ENCODE results near the gene UPK2. TPM values are rescaled to one million over a fixed set of nuclear protein-coding genes. Genes with fewer than 3 reads are reported as not detected.

Gene UPK2
- polyA plus RNA-seq, 1 of the 3 experiments (the other 2 are of a cell fraction) = 0.15 TPM

GRCh38 chr11:118998388-118998717 is 42.3 kb downstream of the UPK2 start:
- Histone ChIP-seq H2AFZ (ENCODE audit: low read depth) (peak overlapping the region; percentile 99; the same call in 1 of the 2 replicates), H3K4me3 (ENCODE audit: low read depth in 2 of 2, low read length in 1 of 2) (peak overlapping the region; percentile 77 to 97), H4K20me1 (ENCODE audit: insufficient read depth) (no peaks in the 10 kb centered on the region), H3K27ac (ENCODE audit: low read depth in 2 of 2, low read length in 1 of 2) (peak overlapping the region; percentile 53 to 69), H3K9me2 (no peaks in the 10 kb centered on the region), H3F3A (replicated peaks; ENCODE audit: insufficient read depth) (peaks cover 23% of the 10 kb centered on the region), H3K9me3 (no peaks in the 10 kb centered on the region), H3K27me3 (ENCODE audit: insufficient read depth) (no peaks in the 10 kb centered on the region), H3K36me3 (replicated peaks in 1 of 2; ENCODE audit: control insufficient read depth in 1 of 2, insufficient read depth in 2 of 2, low read length in 1 of 2) (peaks cover 3 to 34% of the 10 kb centered on the region in 2 experiments), H3K4me1 (ENCODE audit: control insufficient read depth in 1 of 2, insufficient read depth in 2 of 2, low read depth in 1 of 2, low read length in 1 of 2) (peaks cover 5 to 16% of the 10 kb centered on the region in 2 experiments; a peak in 3 of 4 replicates), H3K4me2 (peak overlapping the region; percentile 98), H3K79me2 (ENCODE audit: insufficient read depth) (peaks cover 58% of the 10 kb centered on the region), H3K9ac (peak overlapping the region; percentile 78)
- ChIA-PET CTCF (interaction anchor here (1.2 to 4.1 kb wide), 4 partner anchors 14 to 309 kb away, joined by 3 to 13 read pairs (median 4); partner anchors contain the start of genes BCL9L and UPK2), POLR2A (interaction anchor here (0.6 to 1.6 kb wide), 4 partner anchors 9 to 207 kb away, joined by 3 to 5 read pairs (median 3); partner anchors contain the start of gene DDX6)
- DNase-seq = no peak
- TF ChIP-seq CHD2 (IDR thresholded peaks at IDR 0.05; ENCODE audit: low read length, partially characterized antibody) = no peak
- TF ChIP-seq SIN3A (IDR thresholded peaks at IDR 0.05; ENCODE audit: borderline replicate concordance, low read depth, low read length) = no peak
- TF ChIP-seq MXI1 (IDR thresholded peaks at IDR 0.05; ENCODE audit: low read depth, low read length) = no peak
- WGBS (ENCODE audit: low lambda C conversion rate) = 2% methylated on average over 18 of the region's 19 CpGs

- peaks cover 23% of the 10 kb centered on the region for H3F3A ChIP-seq (replicated peaks; ENCODE audit: insufficient read depth)
- H4K20me1 ChIP-seq (ENCODE audit: insufficient read depth) = no peaks in the 10 kb centered on the region
- POLR2A ChIA-PET = no interaction called here
- H3K9me3 ChIP-seq = no peaks in the 10 kb centered on the region
- H3K9me2 ChIP-seq = no peaks in the 10 kb centered on the region
- H3K27ac ChIP-seq (ENCODE audit: low read depth in 2 of 2, low read length in 1 of 2) = peak overlapping the region; percentile 53 to 69
- H3K4me3 ChIP-seq (ENCODE audit: low read depth in 2 of 2, low read length in 1 of 2) = peak overlapping the region; percentile 77 to 97
- H3K4me1 ChIP-seq (ENCODE audit: control insufficient read depth in 1 of 2, insufficient read depth in 2 of 2, low read depth in 1 of 2, low read length in 1 of 2) = peaks cover 5 to 16% of the 10 kb centered on the region in 2 experiments; a peak in 3 of 4 replicates
- peak; percentile 78 for TF ChIP-seq FOSL2 (IDR thresholded peaks at IDR 0.05; ENCODE audit: borderline replicate concordance, low read depth)
- TF ChIP-seq RXRA (IDR thresholded peaks at IDR 0.05; ENCODE audit: borderline replicate concordance, low read depth) = no peak
- no peak for TF ChIP-seq IRF3 (IDR thresholded peaks at IDR 0.05; ENCODE audit: low read depth, low read length)
- TF ChIP-seq NFIC (IDR thresholded peaks at IDR 0.05; ENCODE audit: borderline replicate concordance) = no peak
- no peak for TF ChIP-seq FOXM1 (IDR thresholded peaks at IDR 0.05; ENCODE audit: low read depth)
- TF ChIP-seq, protein P1, sequence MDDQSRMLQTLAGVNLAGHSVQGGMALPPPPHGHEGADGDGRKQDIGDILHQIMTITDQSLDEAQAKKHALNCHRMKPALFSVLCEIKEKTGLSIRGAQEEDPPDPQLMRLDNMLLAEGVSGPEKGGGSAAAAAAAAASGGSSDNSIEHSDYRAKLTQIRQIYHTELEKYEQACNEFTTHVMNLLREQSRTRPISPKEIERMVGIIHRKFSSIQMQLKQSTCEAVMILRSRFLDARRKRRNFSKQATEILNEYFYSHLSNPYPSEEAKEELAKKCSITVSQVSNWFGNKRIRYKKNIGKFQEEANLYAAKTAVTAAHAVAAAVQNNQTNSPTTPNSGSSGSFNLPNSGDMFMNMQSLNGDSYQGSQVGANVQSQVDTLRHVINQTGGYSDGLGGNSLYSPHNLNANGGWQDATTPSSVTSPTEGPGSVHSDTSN (IDR thresholded peaks at IDR 0.05) = peak; percentile 47; the same call in 1 of the 2 replicates
- no peak for TF ChIP-seq MAX (IDR thresholded peaks at IDR 0.05; ENCODE audit: low read depth)
- TF ChIP-seq POLR2AphosphoS5 (IDR thresholded peaks at IDR 0.05; ENCODE audit: low read depth, low read length) = 0 out of 2 replicates have a peak, but pooled peaks have one; percentile 11
- TF ChIP-seq SIN3A (IDR thresholded peaks at IDR 0.05; ENCODE audit: borderline replicate concordance, low read depth, low read length) = 0 out of 2 replicates have a peak, but pooled peaks have one; percentile 24
- peak; percentile 65 for TF ChIP-seq JUND (IDR thresholded peaks at IDR 0.05)
- TF ChIP-seq TCF12 (IDR thresholded peaks at IDR 0.05) = 0 out of 2 replicates have a peak, but pooled peaks have one; percentile 23
- no peaks in the 10 kb centered on the region for H3K27me3 ChIP-seq (ENCODE audit: insufficient read depth)
- H3K9ac ChIP-seq = peak overlapping the region; percentile 78
- 0 out of 2 replicates have a peak overlapping the region, but pooled peaks have one; percentile 99 for H2AFZ ChIP-seq (ENCODE audit: low read depth)
- H3K36me3 ChIP-seq (replicated peaks in 1 of 2; ENCODE audit: control insufficient read depth in 1 of 2, insufficient read depth in 2 of 2, low read length in 1 of 2) = peaks cover 3 to 39% of the 10 kb centered on the region in 2 experiments
- peak overlapping the region; percentile 98 for H3K4me2 ChIP-seq
- DNase-seq = no peak
- CTCF ChIA-PET = interaction anchor here (4.1 kb wide), 1 partner anchor 41 kb away, joined by 13 read pairs; the partner anchor contains the start of gene UPK2
- H3K79me2 ChIP-seq (ENCODE audit: insufficient read depth) = peaks cover 58% of the 10 kb centered on the region
- WGBS (ENCODE audit: low lambda C conversion rate) = 23% methylated on average over 6 of the region's 6 CpGs
Measured at GRCh38 chr11:118998822-118999221, 42.7 kb downstream of the UPK2 start.
